MG63 (cell line): Measurements from ENCODE around the gene SYNE2. TPM values are rescaled to one million over a fixed set of nuclear protein-coding genes. Genes with fewer than 3 reads are reported as not detected.
A peak's percentile ranks its signal among the peaks of the same experiment; 100 is the strongest.

Experiments used
- DNase-seq: peaks from one replicate; pipeline ENCODE4 v3.0.0-alpha.2; 2020
- H3K27me3 ChIP-seq: fragments of 250-450 bp; sonication (Bioruptor Pico); 2 replicates; pipeline ENCODE4 v1.5.1; 2020; ENCODE audit warnings: mild to moderate bottlenecking, moderate library complexity
- H3K36me3 ChIP-seq: fragments of 250-450 bp; sonication (Bioruptor Pico); 2 replicates; pipeline ENCODE4 v1.5.1; 2020; ENCODE audit warnings: mild to moderate bottlenecking, moderate library complexity
- H3K4me3 ChIP-seq: fragments of 250-450 bp; sonication (Bioruptor Pico); 2 replicates; pipeline ENCODE4 v1.5.1; 2020; ENCODE audit warnings: mild to moderate bottlenecking, moderate library complexity
- H3K9me3 ChIP-seq: fragments of 250-450 bp; sonication (Bioruptor Pico); 2 replicates; pipeline ENCODE4 v1.5.1; 2020; ENCODE audit warnings: mild to moderate bottlenecking, moderate library complexity
- total RNA-seq: library from RNA; depleted of rRNA; stranded (reverse); fragments of >200 nt; shearing (Covaris generic); gene quantifications from 2 replicates; pipeline ENCODE4 v1.2.3, GENCODE V29; 2014; ENCODE audit warnings: low replicate concordance

The SYNE2 gene
- total RNA-seq, 1 experiment from 2014 or later, result 2.6 TPM

GRCh38 chr14:63897721-63898163 is 44.9 kb downstream of the SYNE2 start:
- Histone ChIP-seq H3K9me3 (no peaks in the 10 kb centered on the region), H3K36me3 (no peaks in the 10 kb centered on the region), H3K4me3 (no peak overlapping the region), H3K27me3 (no peaks in the 10 kb centered on the region)
- no peak for DNase-seq

GRCh38 chr14:63899953-63900352 is 47.1 kb downstream of the SYNE2 start:
- Histone ChIP-seq H3K4me3 (no peak overlapping the region), H3K36me3 (no peaks in the 10 kb centered on the region), H3K9me3 (no peaks in the 10 kb centered on the region), H3K27me3 (no peaks in the 10 kb centered on the region)
- DNase-seq, result no peak

- H3K36me3 ChIP-seq, result no peaks in the 10 kb centered on the region
- no peak for DNase-seq
- no peaks in the 10 kb centered on the region for H3K27me3 ChIP-seq
- no peaks in the 10 kb centered on the region for H3K9me3 ChIP-seq
- H3K4me3 ChIP-seq, result no peak overlapping the region
Observed at GRCh38 chr14:63901434-63902085, 48.8 kb downstream of the SYNE2 start.

GRCh38 chr14:63902375-63902976 is 49.7 kb downstream of the SYNE2 start:
- H3K36me3 ChIP-seq, result no peaks in the 10 kb centered on the region
- H3K4me3 ChIP-seq, result no peak overlapping the region
- H3K9me3 ChIP-seq, result no peaks in the 10 kb centered on the region
- no peak for DNase-seq
- H3K27me3 ChIP-seq, result no peaks in the 10 kb centered on the region

GRCh38 chr14:63904724-63905123 is 51.9 kb downstream of the SYNE2 start:
- H3K27me3 ChIP-seq, result no peaks in the 10 kb centered on the region
- DNase-seq, result no peak
- H3K4me3 ChIP-seq, result no peak overlapping the region
- H3K36me3 ChIP-seq, result no peaks in the 10 kb centered on the region
- H3K9me3 ChIP-seq, result no peaks in the 10 kb centered on the region

GRCh38 chr14:63905370-63905769 is 52.6 kb downstream of the SYNE2 start:
- DNase-seq, result no peak
- Histone ChIP-seq H3K9me3 (no peaks in the 10 kb centered on the region), H3K36me3 (no peaks in the 10 kb centered on the region), H3K4me3 (no peak overlapping the region), H3K27me3 (no peaks in the 10 kb centered on the region)

GRCh38 chr14:63908667-63909264 is 56.0 kb downstream of the SYNE2 start:
- no peak overlapping the region for H3K4me3 ChIP-seq
- no peak for DNase-seq

GRCh38 chr14:63909984-63910383 is 57.2 kb downstream of the SYNE2 start:
- H3K9me3 ChIP-seq, result no peaks in the 10 kb centered on the region
- DNase-seq, result no peak
- no peaks in the 10 kb centered on the region for H3K36me3 ChIP-seq
- H3K27me3 ChIP-seq, result no peaks in the 10 kb centered on the region
- no peak overlapping the region for H3K4me3 ChIP-seq

More at GRCh38 chr14:63908667-63909264, 56.0 kb downstream of the SYNE2 start:
- Histone ChIP-seq H3K36me3 (no peaks in the 10 kb centered on the region), H3K9me3 (no peaks in the 10 kb centered on the region), H3K27me3 (no peaks in the 10 kb centered on the region)

GRCh38 chr14:63910583-63911363 is 58.0 kb downstream of the SYNE2 start:
- Histone ChIP-seq H3K4me3 (no peak overlapping the region), H3K9me3 (no peaks in the 10 kb centered on the region), H3K36me3 (no peaks in the 10 kb centered on the region), H3K27me3 (no peaks in the 10 kb centered on the region)
- peak; percentile 22 for DNase-seq

GRCh38 chr14:63911404-63911803 is 58.6 kb downstream of the SYNE2 start:
- Histone ChIP-seq H3K27me3 (no peaks in the 10 kb centered on the region), H3K4me3 (no peak overlapping the region), H3K9me3 (no peaks in the 10 kb centered on the region), H3K36me3 (no peaks in the 10 kb centered on the region)
- no peak for DNase-seq

- H3K4me3 ChIP-seq, result no peak overlapping the region
- H3K9me3 ChIP-seq, result no peaks in the 10 kb centered on the region
- no peaks in the 10 kb centered on the region for H3K36me3 ChIP-seq
- H3K27me3 ChIP-seq, result no peaks in the 10 kb centered on the region
- DNase-seq, result no peak
Observed at GRCh38 chr14:63912286-63912685, 59.5 kb downstream of the SYNE2 start.

GRCh38 chr14:63918411-63918810 is 65.6 kb downstream of the SYNE2 start:
- DNase-seq, result no peak
- H3K4me3 ChIP-seq, result no peak overlapping the region
- H3K36me3 ChIP-seq, result no peaks in the 10 kb centered on the region
- H3K9me3 ChIP-seq, result no peaks in the 10 kb centered on the region
- no peaks in the 10 kb centered on the region for H3K27me3 ChIP-seq

GRCh38 chr14:63922696-63923421 is 70.1 kb downstream of the SYNE2 start:
- Histone ChIP-seq H3K27me3 (no peaks in the 10 kb centered on the region), H3K36me3 (no peaks in the 10 kb centered on the region), H3K4me3 (no peak overlapping the region), H3K9me3 (no peaks in the 10 kb centered on the region)
- no peak for DNase-seq

GRCh38 chr14:63923422-63923752 is 70.6 kb downstream of the SYNE2 start:
- Histone ChIP-seq H3K4me3 (no peak overlapping the region), H3K36me3 (no peaks in the 10 kb centered on the region), H3K27me3 (no peaks in the 10 kb centered on the region), H3K9me3 (no peaks in the 10 kb centered on the region)
- DNase-seq, result no peak

GRCh38 chr14:63924375-63924774 is 71.6 kb downstream of the SYNE2 start:
- no peaks in the 10 kb centered on the region for H3K9me3 ChIP-seq
- no peaks in the 10 kb centered on the region for H3K36me3 ChIP-seq
- H3K4me3 ChIP-seq, result no peak overlapping the region
- no peak for DNase-seq
- no peaks in the 10 kb centered on the region for H3K27me3 ChIP-seq

- Histone ChIP-seq H3K4me3 (no peak overlapping the region), H3K27me3 (no peaks in the 10 kb centered on the region), H3K9me3 (no peaks in the 10 kb centered on the region), H3K36me3 (no peaks in the 10 kb centered on the region)
- DNase-seq, result no peak
Observed at GRCh38 chr14:63926641-63927040, 73.8 kb downstream of the SYNE2 start.

GRCh38 chr14:63928744-63929174 is 76.0 kb downstream of the SYNE2 start:
- Histone ChIP-seq H3K36me3 (no peaks in the 10 kb centered on the region), H3K9me3 (no peaks in the 10 kb centered on the region), H3K4me3 (no peak overlapping the region), H3K27me3 (no peaks in the 10 kb centered on the region)
- no peak for DNase-seq
